Ishikawa (cell line): ENCODE data around the gene PHLPP2.

Experiments
- CREB1 ChIP-seq: IDR thresholded peaks from 2 replicates; pipeline ENCODE4 v1.6.1; 2012; ENCODE audit warnings: low read depth
- MAX ChIP-seq: IDR thresholded peaks from 2 replicates; pipeline ENCODE4 v1.6.1; 2012
- YY1 ChIP-seq: IDR thresholded peaks from 2 replicates; pipeline ENCODE4 v1.6.1; 2012; ENCODE audit warnings: low read depth

The PHLPP2 gene

GRCh38 chr16:71609066-71609465, 115.4 kb downstream of the PHLPP2 start:
- TF ChIP-seq MAX, result no peak
- TF ChIP-seq YY1, result no peak
- TF ChIP-seq CREB1, result no peak

GRCh38 chr16:71600822-71601221, 123.7 kb downstream of the PHLPP2 start:
- no peak for TF ChIP-seq MAX
